Pancreas (tissue), 10 donors: Measurements from ENCODE around the gene MAML3. TPM values are rescaled to one million over a fixed set of nuclear protein-coding genes. Genes with fewer than 3 reads are reported as not detected.

ENCODE experiments used
- ATAC-seq, 4 donors: fragments of 200-7000 bp; cut with Tn5 transposase; one replicate each; pipeline versions ENCODE4 v1.8.0 to v1.9.1; 2020; ENCODE audit warnings: mild to moderate bottlenecking in 4 of 4, moderate library complexity in 4 of 4
- DNase-seq, 6 donors: peaks; one replicate each; pipeline ENCODE4 v3.0.0-alpha.2; 2020
- FAIRE-seq: peaks from 2 replicates; lab custom pipeline; 2012; peaks lifted over from hg19 to GRCh38; lab: Jason Lieb, UNC
- H3K27ac ChIP-seq, 4 donors: fragments of 200-600 bp; sonication (generic); 1 replicate in 3 of 4; 2 replicates in 1 of 4; pipeline versions ENCODE4 v1.5.0 to v1.8.0; 2020
- H3K27me3 ChIP-seq, 4 donors: fragments of 200-600 bp; one replicate each; pipeline ENCODE4 v1.8.0; 2021
- H3K36me3 ChIP-seq, 3 donors: fragments of 200-600 bp; sonication (generic) in 1 of 3; one replicate each; pipeline versions ENCODE4 v1.5.0 to v1.8.0; 2020 to 2021
- H3K4me1 ChIP-seq, 3 donors: fragments of 200-600 bp; one replicate each; pipeline ENCODE4 v1.8.0; 2021
- H3K4me3 ChIP-seq, 4 donors: fragments of 200-600 bp; sonication (generic) in 2 of 4; one replicate each; pipeline versions ENCODE4 v1.5.0 to v1.8.0; 2020 to 2021
- H3K9me3 ChIP-seq, 4 donors: fragments of 200-600 bp; one replicate each; pipeline ENCODE4 v1.8.0; 2021
- WGBS, 2 donors: extraction: QIAGEN DNeasy Blood & Tissue Kit; methylation state at CpG; one replicate each; pipeline ENCODE4 v1.1.7; 2013; 5-methylcytosine and 5-hydroxymethylcytosine counted together
- intact Hi-C, 3 donors: fragments of 100-400 bp; cut with DNase I; formaldehyde crosslinking; loops; one replicate each; pipeline versions ENCODE4 v1.11.1 to v1.14.2; 2022
- polyA plus RNA-seq, 2 donors: library from polyadenylated mRNA; stranded (reverse); fragments of 200-250 nt; gene quantifications; one replicate each; pipeline ENCODE4 v1.2.3, GENCODE V29; 2013
- total RNA-seq, 6 donors: library from RNA; stranded (reverse); fragmentation: NEBNext Ultra II Directional in 4 of 6; extraction: Animal tissue kit (Norgen Biotek cat#: 25700) in 4 of 6; gene quantifications; one replicate each; pipeline versions ENCODE4 v1.2.1 to v1.2.4, GENCODE V29; 2021 to 2023
- TF ChIP-seq, protein P1 (sequence below), 4 donors: fragments of 200-600 bp; sonication (generic) in 3 of 4; IDR thresholded peaks; one replicate each; pipeline versions ENCODE4 v1.5.0 to v1.8.0; 2021; ENCODE audit warnings: antibody characterized with exemption in 4 of 4
- donor health status: healthy with polysubstance abuse.
- donor health status: DM: no; HTN: no; CAD: no; lungs with moderate emphysema.
- donor health status: DM: no; HTN: no; CAD: no.
- donor health status: control.
- donor health status: control.
- donor health status: Bipolar disorder and iron deficiency.
- donor health status: DM: yes; HTN: yes; CAD: no.
- donor health status: DM: no; HTN: no; CAD: no.
- donor health status: DM: no; HTN: no; CAD: no.
- donor health status: DM: yes; HTN: yes; CAD: no.

Gene MAML3
- total and polyA plus RNA-seq, 8 donors: 3.8 to 8.9 (median 5.9) TPM

DNA sequence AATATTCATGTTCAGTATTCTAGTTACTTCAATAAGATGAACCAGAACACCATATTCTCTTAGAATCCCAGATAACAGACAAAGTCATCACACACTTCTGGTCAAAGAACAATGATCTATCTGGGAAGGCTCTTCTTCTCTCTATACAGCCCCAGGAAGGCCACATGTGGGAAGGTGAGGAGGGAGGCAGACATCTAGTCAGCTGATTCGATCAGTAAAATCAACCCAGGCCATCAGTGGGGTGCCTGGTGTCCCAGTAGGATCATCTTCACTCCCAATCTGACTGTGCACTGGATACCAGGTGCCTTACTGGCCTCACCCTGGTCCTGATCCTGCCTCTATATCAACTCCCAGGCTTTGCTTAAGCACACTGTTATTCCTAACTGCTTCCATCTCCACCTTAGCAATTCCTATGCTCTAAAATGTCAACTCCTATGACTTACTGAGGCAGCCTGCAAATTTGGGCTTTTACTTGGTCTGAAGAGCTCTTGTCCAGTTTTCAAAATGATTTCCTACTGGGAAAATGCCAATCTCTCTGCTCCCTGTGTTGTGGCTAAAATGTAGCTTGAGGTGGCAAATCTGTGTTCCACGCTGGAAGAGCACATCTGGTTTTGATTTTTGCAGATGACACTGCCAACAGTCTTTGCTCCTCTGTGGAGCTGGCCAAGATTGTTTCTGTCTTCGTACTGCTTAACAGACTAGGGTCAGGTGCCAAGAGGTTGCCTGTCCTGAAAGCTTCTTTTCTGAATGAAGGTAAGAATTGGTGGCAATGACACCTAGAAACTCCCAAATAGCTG is 359.6 kb downstream of the MAML3 start:
- Histone ChIP-seq H3K27ac (no peak overlapping the region), H3K27me3 (no peaks in the 10 kb centered on the region), H3K4me3 (no peak overlapping the region), H3K36me3 (no peaks in the 10 kb centered on the region), H3K9me3 (no peaks in the 10 kb centered on the region), H3K4me1 (peaks cover 0 to 9% (median 3%) of the 10 kb centered on the region in 3 donors)
- TF ChIP-seq, protein P1, sequence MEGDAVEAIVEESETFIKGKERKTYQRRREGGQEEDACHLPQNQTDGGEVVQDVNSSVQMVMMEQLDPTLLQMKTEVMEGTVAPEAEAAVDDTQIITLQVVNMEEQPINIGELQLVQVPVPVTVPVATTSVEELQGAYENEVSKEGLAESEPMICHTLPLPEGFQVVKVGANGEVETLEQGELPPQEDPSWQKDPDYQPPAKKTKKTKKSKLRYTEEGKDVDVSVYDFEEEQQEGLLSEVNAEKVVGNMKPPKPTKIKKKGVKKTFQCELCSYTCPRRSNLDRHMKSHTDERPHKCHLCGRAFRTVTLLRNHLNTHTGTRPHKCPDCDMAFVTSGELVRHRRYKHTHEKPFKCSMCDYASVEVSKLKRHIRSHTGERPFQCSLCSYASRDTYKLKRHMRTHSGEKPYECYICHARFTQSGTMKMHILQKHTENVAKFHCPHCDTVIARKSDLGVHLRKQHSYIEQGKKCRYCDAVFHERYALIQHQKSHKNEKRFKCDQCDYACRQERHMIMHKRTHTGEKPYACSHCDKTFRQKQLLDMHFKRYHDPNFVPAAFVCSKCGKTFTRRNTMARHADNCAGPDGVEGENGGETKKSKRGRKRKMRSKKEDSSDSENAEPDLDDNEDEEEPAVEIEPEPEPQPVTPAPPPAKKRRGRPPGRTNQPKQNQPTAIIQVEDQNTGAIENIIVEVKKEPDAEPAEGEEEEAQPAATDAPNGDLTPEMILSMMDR (IDR thresholded peaks at IDR 0.05): no peak
- FAIRE-seq (no peak), ATAC-seq (no peak), DNase-seq (no peak)
- intact Hi-C loops: no loop called here
- 79% methylated on average over 3 of the region's 3 CpGs for WGBS, 2 donors

GRCh38 chr4:139791681-139792080 is 362.3 kb downstream of the MAML3 start:
- Histone ChIP-seq H3K4me1 (peaks cover 0 to 5% (median 0%) of the 10 kb centered on the region in 3 donors), H3K27ac (no peak overlapping the region), H3K9me3 (no peaks in the 10 kb centered on the region), H3K36me3 (no peaks in the 10 kb centered on the region), H3K4me3 (no peak overlapping the region), H3K27me3 (no peaks in the 10 kb centered on the region)
- DNase-seq (no peak), FAIRE-seq (no peak), ATAC-seq (no peak)
- TF ChIP-seq, protein P1 (IDR thresholded peaks at IDR 0.05): no peak
- WGBS, 2 donors: 93 to 97% methylated on average over 2 of the region's 2 CpGs
- intact Hi-C loops: no loop called here

DNA sequence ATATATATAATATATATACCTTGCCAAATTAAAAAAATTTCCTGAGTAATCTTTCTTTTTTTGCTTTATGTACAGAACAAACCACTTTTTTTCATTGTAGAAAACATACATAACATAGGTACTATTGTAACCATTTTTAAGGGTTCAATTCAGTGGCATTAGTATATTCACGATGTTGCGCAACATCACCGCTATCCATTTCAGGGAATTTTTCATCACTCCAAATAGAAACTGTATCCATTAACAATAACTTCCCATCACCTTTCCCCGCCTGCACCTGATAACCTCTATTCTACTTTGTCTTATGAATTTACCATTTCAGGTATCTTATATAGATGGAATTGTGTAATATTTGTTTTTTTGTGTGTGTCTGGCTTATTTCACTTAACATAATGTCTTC is 363.7 kb downstream of the MAML3 start:
- no peak for FAIRE-seq
- Histone ChIP-seq H3K27ac (no peak overlapping the region), H3K9me3 (no peaks in the 10 kb centered on the region), H3K4me3 (no peak overlapping the region), H3K27me3 (no peaks in the 10 kb centered on the region), H3K4me1 (peaks cover 0 to 5% (median 0%) of the 10 kb centered on the region in 3 donors), H3K36me3 (no peaks in the 10 kb centered on the region)
- no peak for ATAC-seq
- intact Hi-C loops: no loop called here
- DNase-seq: no peak
- WGBS, 2 donors: 97% methylated on average over 4 of the region's 4 CpGs
- TF ChIP-seq, protein P1 (IDR thresholded peaks at IDR 0.05): no peak

- intact Hi-C loops: no loop called here
- no peak for DNase-seq
- H3K4me1 ChIP-seq: peaks cover 0 to 5% (median 0%) of the 10 kb centered on the region in 3 donors
- no peaks in the 10 kb centered on the region for H3K36me3 ChIP-seq
- TF ChIP-seq, protein P1 (IDR thresholded peaks at IDR 0.05): no peak
- H3K9me3 ChIP-seq: no peaks in the 10 kb centered on the region
- no peaks in the 10 kb centered on the region for H3K27me3 ChIP-seq
- WGBS, 2 donors: 94 to 97% methylated on average over 6 of the region's 6 CpGs
- no peak overlapping the region for H3K27ac ChIP-seq
- FAIRE-seq: no peak
- no peak overlapping the region for H3K4me3 ChIP-seq
- no peak for ATAC-seq
Measured at GRCh38 chr4:139789096-139789654, 364.8 kb downstream of the MAML3 start.
